Ramos (cell line): Measurements from ENCODE around the gene CHID1.

Experiments
- in situ Hi-C: fragments of 300-500 bp; cut with MboI; formaldehyde crosslinking; loops from one replicate; pipeline ENCODE4 v1.14.3; 2022; ENCODE audit warnings: low sequenced_read_pairs; ENCODE audit not compliant: unreplicated experiment

The CHID1 gene

DNA sequence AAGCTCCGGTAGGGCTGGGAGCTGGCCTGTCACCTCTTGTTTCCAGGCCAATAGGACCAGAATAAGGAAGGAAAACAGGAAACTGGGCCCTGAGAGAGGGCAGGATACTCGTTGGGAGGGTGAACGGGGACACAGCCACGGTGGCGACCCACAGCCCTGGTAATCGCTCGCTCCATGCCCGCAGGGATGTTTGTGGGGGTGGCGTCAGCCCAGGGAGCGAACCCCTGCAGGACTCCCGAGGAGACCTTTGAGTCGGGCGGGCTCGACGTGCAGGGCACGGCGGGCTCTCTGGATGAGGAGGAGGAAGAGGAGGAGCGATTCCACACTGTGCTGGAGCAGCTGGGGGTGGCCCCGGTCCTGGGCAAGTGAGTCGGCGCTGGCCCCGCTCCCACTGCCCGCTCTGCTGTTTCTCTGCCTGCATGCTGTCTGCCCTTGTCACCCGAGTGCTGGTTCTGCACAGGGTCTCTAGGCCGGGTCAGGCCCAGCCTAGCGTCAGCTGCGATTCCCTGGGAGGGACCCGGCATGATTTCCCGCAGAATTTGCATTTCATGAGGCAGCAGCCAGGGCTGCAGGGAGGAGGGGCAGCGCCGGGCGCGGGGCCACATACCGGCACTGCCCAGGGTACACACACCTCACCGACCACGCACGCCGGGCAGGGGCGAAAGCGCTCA is 81.3 kb downstream of the CHID1 start:
- in situ Hi-C loops, result no loop called here

DNA sequence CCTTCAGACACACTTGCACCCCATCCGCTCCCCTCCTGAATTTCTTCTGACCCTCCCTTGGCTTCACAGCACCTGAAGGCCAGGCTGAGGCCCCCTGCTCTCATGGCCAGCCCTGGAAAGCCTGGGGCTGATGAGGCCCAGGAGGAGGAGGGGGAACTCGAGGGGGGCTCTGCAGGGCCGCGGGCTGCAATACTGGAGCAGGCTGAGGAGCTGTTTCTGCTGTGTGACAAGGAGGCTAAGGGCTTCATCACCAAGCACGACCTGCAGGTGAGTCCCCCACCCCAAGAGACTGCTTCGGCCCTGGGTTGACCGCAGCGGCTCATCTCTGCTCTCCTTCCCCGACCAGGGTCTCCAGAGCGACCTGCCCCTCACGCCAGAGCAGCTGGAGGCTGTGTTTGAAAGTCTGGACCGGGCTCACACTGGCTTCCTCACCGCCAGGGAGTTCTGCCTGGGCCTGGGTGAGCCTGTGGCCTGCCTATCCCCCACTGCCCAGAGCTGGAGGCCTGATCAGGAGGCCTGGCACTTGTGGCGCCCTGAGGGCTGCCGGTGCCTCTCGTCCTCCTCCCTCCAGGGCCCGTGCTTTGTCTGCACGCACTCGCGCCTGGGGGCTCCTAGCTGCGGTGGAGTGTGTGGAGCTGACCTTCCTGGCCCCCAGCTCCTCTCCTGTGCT is 82.0 kb downstream of the CHID1 start:
- in situ Hi-C loops, result no loop called here

DNA sequence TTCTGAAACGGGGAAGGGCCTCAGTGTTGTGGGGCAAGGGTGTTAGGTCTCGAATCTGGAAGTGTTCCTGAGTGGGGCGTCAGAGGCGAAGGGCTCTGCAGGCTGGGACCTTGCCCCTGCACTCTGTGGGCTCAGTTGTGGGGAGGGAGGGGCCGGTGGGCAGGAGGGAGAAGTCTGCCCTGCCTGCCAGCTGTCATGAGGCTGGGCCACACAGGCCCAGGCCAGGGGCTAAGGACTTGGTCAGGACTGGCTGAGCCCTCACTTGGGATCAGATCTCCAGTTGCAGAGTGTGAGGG is 82.8 kb downstream of the CHID1 start, which contains the start of gene CRACR2B:
TSS of gene CRACR2B (plus strand) at position 23 of the 296 bp plus-strand sequence. CDS start 689 bp downstream, outside the sequence.
- in situ Hi-C loops, result no loop called here

DNA sequence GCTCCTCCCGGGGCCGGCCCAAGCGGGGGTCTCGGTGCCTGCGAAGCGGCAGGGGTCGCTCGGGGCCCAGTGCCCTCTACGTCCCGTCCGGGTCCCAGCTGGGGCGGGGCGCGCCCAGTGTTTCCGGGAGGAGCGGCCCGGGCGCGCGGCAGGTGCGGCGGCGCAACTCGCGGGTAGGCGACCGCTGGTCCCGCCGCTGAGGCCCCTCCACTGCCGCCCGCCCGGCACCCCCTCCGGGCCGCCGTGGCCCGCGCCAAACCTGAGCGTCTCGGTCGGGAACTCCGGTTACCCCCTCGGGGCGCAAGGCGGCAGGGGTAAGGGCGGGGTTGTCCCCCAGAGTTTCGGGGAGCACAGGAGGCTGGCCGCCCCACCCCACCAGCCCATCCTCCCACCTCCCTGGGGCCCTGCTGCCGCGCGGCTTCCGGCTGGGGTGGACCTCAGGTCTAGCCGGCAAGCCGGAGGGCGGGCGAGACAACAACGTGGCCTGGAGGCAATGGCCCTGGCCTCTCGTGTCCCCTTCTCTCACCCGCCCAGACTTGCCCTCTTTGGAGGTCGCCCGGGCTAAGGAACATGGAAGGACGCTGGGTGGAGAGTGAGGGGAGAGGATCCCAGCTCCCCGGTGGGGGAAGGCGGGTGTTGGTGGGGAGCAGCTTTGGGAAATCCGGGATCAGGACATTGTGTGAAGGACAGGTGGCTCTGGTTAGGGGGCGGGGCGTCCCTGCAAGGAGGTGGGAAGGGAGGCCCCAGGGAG is 83.3 kb downstream of the CHID1 start:
- in situ Hi-C loops, result no loop called here

DNA sequence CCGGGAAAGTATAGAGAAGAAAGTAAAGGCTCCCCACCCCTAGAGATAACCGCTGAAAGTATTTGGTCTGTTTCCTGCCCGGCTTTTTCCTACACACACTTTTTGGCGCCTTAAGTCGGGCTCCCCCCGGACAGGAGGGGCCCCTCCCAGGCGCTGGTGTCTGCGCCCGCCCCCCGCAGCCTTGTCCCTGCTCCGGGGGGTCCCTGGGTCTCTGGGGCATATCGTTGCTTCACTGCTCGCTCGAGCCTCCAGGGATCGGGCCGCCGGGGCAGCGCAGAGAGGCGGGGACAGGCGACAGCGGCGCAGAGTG is 83.8 kb downstream of the CHID1 start:
- in situ Hi-C loops, result no loop called here

DNA sequence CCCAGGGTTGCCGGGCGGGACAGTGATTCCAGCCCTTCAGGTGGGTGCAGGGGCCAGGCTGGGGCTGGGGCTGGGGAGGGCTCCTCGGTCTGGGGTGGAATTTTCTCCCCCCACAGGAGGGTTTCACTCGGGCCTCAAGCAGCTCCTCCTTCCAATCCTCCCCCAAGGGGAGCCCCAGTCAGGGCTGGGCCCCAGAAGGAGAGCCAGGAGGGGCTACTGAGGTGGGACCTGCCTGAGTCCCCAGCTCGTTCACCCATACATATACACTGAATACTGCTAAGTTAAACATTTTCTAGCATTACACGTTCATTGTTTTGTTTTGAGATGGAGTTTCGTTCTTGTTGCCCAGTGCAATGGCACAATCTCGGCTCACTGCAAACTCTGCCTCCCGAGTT is 84.4 kb downstream of the CHID1 start:
- in situ Hi-C loops, result no loop called here

DNA sequence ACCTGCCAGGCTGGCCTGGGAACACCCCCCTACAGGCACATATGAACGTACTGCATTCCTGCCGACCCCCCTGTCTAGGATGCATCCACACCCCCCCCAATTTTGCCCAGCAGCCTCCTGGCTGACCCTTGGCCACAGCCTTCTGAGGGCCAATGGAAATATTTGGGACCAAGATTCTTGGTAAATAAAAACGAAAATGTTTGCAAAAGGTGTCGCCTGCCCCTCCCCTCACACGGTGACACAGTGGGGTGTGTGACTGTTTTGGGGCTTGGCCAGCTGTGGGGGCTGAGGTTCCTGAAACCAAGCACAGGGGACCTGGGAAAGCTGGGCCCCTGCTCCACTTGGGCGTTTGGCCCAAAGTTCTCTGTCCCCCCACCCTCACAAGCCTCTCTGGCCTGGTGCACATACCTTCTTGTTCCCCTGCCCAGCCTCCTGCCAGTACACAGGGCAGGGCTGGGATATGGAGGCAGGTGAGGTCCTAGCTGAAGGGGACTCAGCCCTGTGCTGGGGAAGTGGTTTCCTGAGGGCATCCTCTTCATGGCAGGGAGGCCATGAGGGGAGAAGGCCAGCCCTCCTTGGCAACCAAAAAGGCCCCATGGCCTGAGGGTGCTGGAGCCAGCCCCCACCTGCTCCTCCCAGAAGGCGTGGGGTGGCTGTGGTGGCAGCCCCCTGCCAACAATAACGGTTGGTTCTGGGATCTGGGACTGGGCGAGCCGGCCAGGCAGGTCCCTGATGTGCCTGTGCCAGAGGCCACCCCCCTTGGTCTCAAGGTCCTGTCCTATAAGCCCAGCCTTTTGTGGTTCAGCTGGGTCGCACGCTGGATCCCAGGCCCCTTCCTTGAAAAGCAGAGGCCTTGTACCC is 85.0 kb downstream of the CHID1 start:
- in situ Hi-C loops, result no loop called here

DNA sequence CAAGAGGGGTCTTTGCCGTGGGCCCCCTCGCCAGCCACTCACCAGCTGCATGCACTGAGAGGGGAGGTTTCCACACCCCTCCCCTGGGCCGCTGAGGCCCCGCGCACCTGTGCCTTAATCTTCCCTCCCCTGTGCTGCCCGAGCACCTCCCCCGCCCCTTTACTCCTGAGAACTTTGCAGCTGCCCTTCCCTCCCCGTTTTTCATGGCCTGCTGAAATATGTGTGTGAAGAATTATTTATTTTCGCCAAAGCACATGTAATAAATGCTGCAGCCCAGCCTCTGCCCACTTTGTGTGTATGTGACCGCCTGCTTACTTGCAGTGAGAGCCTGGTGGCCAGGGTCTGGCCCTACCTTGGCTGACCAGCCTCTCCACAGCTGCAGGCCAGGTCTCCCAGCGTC is 85.7 kb downstream of the CHID1 start:
- in situ Hi-C loops, result loop anchor here (25.0 kb wide), 1 partner anchor 1562 kb away; the partner anchor contains the start of gene CD81

DNA sequence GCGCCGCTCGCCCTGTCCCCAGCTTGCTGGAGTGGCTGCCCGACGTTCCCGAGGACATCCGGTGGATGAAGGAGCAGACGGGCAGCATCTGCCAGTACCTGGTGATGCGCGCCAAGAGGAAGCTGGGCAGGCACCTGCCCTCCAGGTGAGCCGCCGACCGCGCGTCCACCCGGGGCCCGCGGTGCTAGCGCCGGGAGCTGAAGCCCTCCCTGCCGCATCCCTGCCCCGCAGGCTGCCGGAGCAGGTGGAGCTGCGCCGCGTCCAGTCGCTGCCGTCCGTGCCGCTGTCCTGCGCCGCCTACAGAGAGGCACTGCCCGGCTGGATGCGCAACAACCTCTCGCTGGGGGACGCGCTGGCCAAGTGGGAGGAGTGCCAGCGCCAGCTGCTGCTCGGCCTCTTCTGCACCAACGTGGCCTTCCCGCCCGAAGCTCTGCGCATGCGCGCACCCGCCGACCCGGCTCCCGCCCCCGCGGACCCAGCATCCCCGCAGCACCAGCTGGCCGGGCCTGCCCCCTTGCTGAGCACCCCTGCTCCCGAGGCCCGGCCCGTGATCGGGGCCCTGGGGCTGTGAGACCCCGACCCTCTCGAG is 86.2 kb downstream of the CHID1 start:
- in situ Hi-C loops, result loop anchor here (25.0 kb wide), 1 partner anchor 1563 kb away; the partner anchor contains the start of gene CD81

DNA sequence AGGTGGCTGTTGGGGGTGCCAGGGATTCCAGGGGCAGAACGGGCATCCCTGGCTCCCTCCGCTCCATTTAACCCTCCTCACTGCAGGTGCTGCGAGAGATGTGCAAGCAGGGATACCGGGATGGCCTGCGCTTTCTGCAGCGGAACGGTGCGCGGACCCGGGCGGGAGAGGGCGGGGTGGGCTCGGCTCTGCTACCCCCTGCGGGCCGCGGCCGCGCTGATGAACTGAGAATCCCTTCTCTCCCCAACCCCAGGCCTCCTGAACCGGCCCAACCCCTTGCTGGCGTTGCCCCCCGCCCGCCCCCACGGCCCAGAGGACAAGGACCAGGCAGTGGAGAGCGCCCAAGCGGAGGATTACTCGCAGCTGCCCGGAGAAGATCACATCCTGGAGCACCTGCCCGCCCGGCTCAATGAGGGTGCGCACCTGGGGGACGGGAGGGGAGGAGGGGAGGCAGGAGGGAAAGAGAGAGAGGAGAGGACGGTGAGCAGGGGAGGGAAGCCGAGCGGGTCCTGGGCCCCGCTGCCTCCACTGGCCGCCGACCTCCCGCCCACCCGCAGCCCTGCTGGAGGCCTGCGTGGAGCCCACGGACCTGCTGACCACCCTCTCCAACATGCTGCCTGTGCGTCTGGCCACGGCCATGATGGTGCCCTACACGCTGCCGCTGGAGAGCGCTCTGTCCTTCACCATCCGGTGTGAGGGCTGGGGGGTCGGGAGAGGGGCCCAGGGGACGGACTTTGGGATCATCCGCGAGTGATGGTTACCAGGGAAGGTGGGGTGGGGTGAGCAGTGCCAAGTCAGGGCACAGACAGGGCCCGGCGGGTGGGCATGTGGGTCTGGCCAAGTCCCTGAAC is 86.9 kb downstream of the CHID1 start:
- in situ Hi-C loops, result loop anchor here (25.0 kb wide), 1 partner anchor 1564 kb away; the partner anchor contains the start of gene CD81

DNA sequence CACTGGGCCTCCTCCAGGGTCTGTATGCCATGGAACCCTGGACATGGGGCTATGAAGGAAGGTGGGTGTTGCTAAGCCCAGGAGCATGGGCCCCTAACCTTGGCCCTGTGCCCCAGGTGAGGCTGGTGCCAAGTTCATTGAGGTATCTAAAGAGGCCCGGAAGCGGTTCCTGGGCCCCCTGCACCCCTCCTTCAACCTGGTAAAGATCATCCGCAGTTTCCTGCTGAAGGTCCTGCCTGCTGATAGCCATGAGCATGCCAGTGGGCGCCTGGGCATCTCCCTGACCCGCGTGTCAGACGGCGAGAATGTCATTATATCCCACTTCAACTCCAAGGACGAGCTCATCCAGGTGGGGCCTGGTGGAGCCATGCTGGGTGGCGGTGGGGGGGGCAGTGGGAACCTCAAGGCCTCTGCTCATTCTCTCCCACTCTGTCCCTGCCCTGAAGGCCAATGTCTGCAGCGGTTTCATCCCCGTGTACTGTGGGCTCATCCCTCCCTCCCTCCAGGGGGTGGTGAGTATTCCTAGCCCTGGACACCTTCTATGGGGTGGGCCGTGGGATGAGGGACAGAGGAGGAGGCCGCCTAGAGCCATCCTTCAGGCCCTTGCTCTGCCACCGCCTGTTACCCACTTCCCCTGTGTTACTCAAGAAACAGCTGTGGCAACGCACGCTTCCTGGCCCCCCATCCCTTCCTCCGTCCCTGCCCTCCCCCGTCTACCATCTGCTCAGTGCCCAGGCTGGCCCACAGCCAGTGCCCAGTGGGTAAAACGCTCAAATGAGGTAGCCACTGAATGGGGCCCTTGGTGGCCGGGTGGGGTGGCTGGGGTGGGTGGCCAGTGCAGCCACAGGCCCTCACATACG is 88.9 kb downstream of the CHID1 start:
- in situ Hi-C loops, result loop anchor here (25.0 kb wide), 1 partner anchor 1566 kb away; the partner anchor contains the start of gene CD81

DNA sequence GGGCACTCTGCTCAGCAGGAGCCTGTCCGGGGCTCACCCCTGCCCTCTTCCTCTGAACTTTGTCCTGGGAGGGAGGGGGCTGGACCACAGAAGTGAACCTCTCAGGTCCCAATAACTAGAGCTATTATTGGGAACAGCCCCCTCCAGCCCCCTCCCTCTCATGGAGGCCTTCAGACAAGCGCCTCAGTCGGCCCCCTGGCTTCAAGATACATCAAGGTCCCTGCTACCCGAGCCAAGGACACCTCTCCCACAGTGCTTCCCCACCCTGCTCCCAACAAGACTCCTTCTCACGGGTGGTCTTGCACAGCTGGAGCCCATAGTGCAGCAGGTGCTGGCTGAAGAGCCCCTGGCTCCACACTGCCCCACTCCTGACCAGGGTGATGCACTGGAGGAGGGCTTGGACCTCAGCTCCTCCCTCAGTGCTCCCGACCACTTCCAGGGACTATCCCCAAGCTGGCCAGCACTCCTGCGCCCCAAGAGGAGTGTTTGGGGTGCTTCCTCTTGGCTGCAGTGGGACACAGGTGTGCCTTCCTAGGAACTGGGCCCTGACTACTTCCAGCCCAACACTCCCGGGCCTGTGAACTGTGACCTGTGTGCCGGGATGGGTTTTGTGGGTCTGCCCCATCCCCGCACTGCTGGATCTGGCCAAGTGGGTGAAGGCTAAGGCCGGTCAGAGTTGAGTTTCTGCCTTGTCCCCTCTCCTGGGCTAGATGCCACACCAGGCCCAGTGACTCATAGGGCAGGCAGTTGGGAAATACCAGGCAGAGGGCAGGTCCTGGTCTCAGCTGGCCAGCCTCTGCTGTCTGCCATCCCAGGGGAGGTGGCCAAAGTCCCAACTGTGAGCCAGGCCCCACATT is 89.7 kb downstream of the CHID1 start:
- in situ Hi-C loops, result loop anchor here (25.0 kb wide), 1 partner anchor 1566 kb away; the partner anchor contains the start of gene CD81

DNA sequence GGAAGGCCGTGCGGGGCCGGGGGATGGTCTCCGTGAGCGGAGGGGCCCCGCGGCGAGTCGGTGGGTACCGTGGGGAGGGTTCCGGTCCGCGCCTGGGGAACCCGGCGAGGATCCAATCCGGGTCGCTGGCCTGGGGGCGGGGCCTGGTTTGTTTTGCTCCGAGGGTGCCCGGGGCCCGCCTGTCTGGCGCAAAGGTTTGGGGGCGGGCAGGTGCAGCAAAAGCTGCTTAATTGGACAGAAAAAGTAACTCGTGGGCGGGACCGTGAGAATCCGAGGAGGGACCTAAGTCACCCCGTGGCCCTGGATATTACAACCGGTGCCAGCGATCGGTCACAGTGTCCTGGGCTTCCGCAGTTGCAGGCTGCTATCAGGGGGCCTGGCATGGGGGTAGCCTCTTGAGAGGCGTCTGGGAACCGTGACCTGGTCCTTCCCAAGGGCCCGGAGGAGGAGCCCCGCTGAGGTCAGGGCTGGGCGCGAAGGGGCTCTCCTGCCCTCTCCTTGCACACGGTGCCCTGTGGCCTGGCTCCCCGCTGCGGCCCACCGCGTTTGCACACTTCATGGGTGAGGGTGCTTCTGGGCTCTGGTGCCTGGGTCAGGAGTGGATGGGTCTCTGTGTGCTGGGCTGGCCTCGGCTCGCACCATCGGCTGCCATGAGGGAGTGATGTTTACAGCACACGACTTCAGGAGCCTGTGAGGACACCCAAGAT is 90.5 kb downstream of the CHID1 start:
- in situ Hi-C loops, result loop anchor here (25.0 kb wide), 1 partner anchor 1567 kb away; the partner anchor contains the start of gene CD81

DNA sequence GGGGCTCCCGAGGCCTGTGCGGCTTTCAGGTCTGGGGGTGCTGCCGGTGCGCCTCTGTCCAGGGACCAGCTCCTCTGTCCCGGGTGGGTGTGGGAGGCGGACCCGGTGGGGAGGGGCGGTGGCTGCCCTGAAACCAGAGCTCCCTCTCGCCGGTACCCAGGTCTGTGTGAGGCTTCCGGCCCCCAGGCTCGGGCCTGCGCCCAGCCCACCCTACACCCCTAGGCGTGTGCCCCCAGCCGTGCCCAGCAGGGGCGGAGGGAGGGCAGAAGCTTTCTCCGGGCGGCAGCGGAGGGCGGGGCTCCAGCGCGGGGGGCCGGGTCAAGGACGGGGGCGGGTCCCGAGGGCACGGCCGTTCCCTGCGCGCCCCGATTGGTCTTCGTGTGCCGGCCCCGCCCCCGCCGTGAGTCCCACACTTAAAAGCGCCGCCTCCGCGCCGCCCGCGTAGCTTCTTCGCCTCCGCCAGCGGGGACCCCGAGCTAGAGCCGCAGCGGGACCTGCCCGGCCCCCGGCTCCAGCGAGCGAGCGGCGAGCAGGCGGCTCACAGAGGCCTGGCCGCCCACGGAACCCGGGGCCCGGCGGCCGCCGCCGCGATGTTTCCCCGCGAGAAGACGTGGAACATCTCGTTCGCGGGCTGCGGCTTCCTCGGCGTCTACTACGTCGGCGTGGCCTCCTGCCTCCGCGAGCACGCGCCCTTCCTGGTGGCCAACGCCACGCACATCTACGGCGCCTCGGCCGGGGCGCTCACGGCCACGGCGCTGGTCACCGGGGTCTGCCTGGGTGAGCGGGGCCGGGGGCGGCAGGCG is 91.3 kb downstream of the CHID1 start:
- in situ Hi-C loops, result loop anchor here (25.0 kb wide), 1 partner anchor 1568 kb away; the partner anchor contains the start of gene CD81

DNA sequence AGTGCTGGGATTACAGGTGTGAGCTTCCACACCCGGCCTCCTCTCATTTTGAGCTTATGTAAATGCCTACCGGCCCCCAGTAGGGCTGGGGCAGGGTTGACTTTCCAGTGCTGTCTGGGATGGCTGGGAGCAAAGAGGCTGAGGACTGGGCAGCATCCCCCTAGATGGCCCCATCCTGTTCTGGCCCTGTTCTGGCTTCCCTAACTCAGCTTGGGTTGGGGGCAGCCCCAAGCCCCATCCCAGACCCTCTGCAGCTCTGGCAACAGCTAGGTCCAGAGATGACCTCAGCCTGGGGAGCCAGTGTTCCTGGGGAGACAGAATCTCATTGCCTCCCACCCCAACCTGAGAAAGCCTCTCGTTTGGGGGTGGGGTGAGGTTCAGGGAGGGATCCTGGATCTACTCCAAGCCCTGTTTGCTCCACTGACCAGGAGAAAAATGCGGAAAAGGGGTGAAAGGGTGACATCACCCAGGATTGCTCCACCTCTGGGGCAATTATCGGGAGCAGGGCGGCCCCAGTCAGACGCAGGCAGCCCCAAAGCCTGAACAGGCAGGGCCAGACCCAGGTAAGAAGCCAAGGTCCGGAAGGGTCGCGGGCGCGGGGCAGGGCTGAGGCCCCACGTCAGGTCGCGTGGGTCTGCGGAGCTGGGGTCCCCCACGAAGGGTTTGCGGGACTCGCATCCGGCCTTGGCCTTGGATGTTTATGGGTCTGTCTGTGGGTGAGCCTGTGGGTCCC is 92.0 kb downstream of the CHID1 start, which contains the start of gene PNPLA2:
TSS of gene PNPLA2 (plus strand) at position 519 of the 733 bp plus-strand sequence. CDS start 805 bp downstream, outside the sequence.
- in situ Hi-C loops, result loop anchor here (25.0 kb wide), 1 partner anchor 1569 kb away; the partner anchor contains the start of gene CD81
